Measurements from ENCODE around the gene PHC3.

GRCh38 chr3:170107941-170108340 is 73.6 kb downstream of the PHC3 start:
- TF ChIP-seq CTCF (optimal IDR thresholded peaks at IDR 0.05 in 1 of 3, IDR thresholded peaks at IDR 0.05 in 1 of 3, conservative IDR thresholded peaks at IDR 0.05 in 1 of 3; ENCODE audit: extremely low read depth in 1 of 3, insufficient read depth in 2 of 3, low read length in 3 of 3) (no peak), EZH2 (IDR thresholded peaks at IDR 0.05; ENCODE audit: low read length) (no peak)

Measured in keratinocyte (primary cell).